Measurements from ENCODE around the gene ESRRA. TPM values are rescaled to one million over a fixed set of nuclear protein-coding genes. Genes with fewer than 3 reads are reported as not detected.

Gene ESRRA
- total and polyA plus RNA-seq, 2 of the 4 experiments (the other 2 are of a cell fraction), result 10.2 to 15.0 TPM

DNA sequence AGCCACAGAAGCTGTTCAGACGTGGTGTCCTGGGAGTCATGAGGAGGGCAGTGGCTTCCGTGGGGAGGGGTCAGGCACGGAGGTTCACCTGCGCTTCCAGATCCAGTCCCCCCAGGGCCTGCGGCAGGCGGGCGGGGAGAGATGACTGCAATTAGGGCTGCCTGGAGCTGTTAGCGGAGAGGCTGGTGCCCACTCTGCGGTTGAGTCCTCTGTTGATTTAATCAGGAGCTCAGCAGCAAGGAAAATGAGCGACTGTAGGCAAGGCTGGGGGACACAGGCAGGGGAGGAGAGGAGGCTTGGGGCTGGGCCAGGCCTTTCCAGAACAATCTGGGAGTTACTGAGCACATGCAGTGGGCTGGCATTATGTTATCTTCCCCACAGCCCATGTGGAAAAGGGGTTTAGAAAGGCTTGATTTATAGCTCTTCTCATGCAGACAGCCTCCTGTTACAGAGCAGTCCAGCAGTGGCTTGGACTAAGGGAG is 40.9 kb upstream of the ESRRA start (continued):
- TF ChIP-seq SMC3 (IDR thresholded peaks at IDR 0.05; ENCODE audit: low read depth, low read length), result no peak

DNA sequence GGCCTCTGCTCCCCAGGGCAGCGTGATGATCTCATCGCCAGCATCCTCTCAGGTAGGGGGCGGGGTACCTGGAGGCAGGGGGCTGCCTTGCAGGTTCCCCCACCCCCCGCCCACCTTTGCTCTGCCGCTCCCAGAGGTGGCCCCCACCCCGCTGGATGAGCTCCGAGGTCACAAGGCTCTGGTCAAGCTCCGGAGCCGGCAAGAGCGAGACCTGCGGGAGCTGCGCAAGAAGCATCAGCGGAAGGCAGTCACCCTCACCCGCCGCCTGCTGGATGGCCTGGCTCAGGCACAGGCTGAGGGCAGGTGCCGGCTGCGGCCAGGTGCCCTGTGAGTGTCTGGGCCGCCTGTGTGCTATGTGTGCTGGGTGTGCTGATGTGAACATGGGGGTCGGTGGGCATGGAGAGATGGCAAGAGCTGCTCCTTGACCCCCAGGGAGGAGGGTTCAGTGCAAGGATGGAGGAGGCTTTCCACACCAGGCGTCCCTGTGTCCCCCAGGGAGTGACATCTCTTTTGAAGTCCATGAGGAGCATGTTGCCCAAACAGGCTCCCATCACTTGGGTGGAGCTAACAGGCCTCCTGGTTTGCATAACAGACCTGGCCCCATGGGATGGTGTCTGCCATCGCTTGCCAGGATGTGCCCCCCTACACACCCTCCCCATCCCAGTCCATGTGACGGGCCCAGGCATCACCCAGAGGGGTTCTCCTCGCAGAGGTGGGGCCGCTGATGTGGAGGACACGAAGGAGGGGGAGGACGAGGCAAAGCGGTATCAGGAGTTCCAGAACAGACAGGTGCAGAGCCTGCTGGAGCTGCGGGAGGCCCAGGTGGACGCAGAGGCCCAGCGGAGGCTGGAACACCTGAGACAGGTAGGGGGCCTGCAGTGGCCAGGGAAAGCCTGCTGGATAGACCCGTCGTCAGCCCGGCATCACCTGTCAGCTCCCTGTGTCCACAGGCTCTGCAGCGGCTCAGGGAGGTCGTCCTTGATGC is 39.9 kb upstream of the ESRRA start:
- no peak overlapping the region for H3K23ac ChIP-seq (ENCODE audit: low read depth, low read length)
- H3K27me3 ChIP-seq (ENCODE audit: control insufficient read depth, insufficient read depth, low read length), result no peaks in the 10 kb centered on the region
- peaks cover 0 to 25% of the 10 kb centered on the region in 2 experiments; a peak in 2 of 4 replicates for H3K79me1 ChIP-seq (ENCODE audit: low read depth in 1 of 2, low read length in 2 of 2)
- no peak overlapping the region for H3K14ac ChIP-seq (replicated peaks; ENCODE audit: low read depth, low read length)
- H3K36me3 ChIP-seq (ENCODE audit: control insufficient read depth, insufficient read depth, low read length), result peaks cover 34% of the 10 kb centered on the region
- TF ChIP-seq BHLHE40 (IDR thresholded peaks at IDR 0.05; ENCODE audit: low read depth, low read length), result no peak
- no peak for TF ChIP-seq SMC3 (IDR thresholded peaks at IDR 0.05; ENCODE audit: low read depth, low read length)
- TF ChIP-seq, protein P1, sequence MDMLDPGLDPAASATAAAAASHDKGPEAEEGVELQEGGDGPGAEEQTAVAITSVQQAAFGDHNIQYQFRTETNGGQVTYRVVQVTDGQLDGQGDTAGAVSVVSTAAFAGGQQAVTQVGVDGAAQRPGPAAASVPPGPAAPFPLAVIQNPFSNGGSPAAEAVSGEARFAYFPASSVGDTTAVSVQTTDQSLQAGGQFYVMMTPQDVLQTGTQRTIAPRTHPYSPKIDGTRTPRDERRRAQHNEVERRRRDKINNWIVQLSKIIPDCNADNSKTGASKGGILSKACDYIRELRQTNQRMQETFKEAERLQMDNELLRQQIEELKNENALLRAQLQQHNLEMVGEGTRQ (IDR thresholded peaks at IDR 0.05; ENCODE audit: low read depth, low read length), result no peak
- no peak for TF ChIP-seq CHD1 (IDR thresholded peaks at IDR 0.05; ENCODE audit: low read depth, low read length)
- no peak for TF ChIP-seq RAD21 (IDR thresholded peaks at IDR 0.05; ENCODE audit: low read length)
- TF ChIP-seq RFX5 (IDR thresholded peaks at IDR 0.05; ENCODE audit: low read depth, low read length), result no peak
- no peak overlapping the region for H3K9ac ChIP-seq (ENCODE audit: low read depth, low read length)
- no peak overlapping the region for H4K91ac ChIP-seq (ENCODE audit: insufficient read depth, low read depth, low read length)
- H2BK15ac ChIP-seq (ENCODE audit: low read depth, low read length), result no peak overlapping the region
- no peak overlapping the region for H4K5ac ChIP-seq (ENCODE audit: low read depth, low read length)
- H3K27ac ChIP-seq (ENCODE audit: insufficient read depth, low read length), result no peak overlapping the region
- no peak overlapping the region for H3K18ac ChIP-seq (ENCODE audit: low read depth, low read length)
- ATAC-seq (ENCODE audit: low read depth) (no peak), DNase-seq (no peak)
- H2AFZ ChIP-seq (replicated peaks; ENCODE audit: low read length, poor library complexity), result no peak overlapping the region
- no peaks in the 10 kb centered on the region for H3K9me3 ChIP-seq (ENCODE audit: control insufficient read depth, insufficient read depth, low read length)
- intact Hi-C loops (cut with micrococcal nuclease) (no loop called here), dilution Hi-C loops (cut with HindIII; ENCODE audit: low sequenced_read_pairs, unreplicated experiment) (no loop called here), in situ Hi-C loops (cut with MboI; ENCODE audit: low sequenced_read_pairs) (no loop called here)
- H3K4me3 ChIP-seq (ENCODE audit: insufficient read depth, low read depth, low read length), result no peak overlapping the region
- no peak overlapping the region for H2BK20ac ChIP-seq (ENCODE audit: low read depth, low read length)
- H3K4ac ChIP-seq (ENCODE audit: low read depth, low read length), result no peak overlapping the region
- H3K4me2 ChIP-seq (ENCODE audit: low read depth, low read length), result no peak overlapping the region
- no TSS peak for BruUV-seq (replicated peaks)
- ChIA-PET CTCF (no interaction called here), POLR2A (ENCODE audit: unreplicated experiment) (no interaction called here)
- 0 out of 2 replicates have a peak, but pooled peaks cover 5% of the 10 kb centered on the region for H3K9me1 ChIP-seq (ENCODE audit: insufficient read depth, low read length)
- H4K8ac ChIP-seq (ENCODE audit: low read depth in 2 of 2, low read length in 2 of 2), result no peak overlapping the region
- H2BK5ac ChIP-seq (ENCODE audit: low read depth, low read length, poor library complexity, severe bottlenecking), result no peak overlapping the region
- peak overlapping the region; percentile 47 for H2AK9ac ChIP-seq (replicated peaks; ENCODE audit: low read depth, low read length, poor library complexity)
- no peak overlapping the region for H3K56ac ChIP-seq (ENCODE audit: extremely low read depth, insufficient read depth, low read length)
- no peaks in the 10 kb centered on the region; the same call in 1 of the 2 replicates for H4K20me1 ChIP-seq (ENCODE audit: insufficient read depth, low read length)
- 92% methylated on average over 14 of the region's 35 CpGs; no CpG with 5 or more reads in 1 of the 2 experiments for WGBS, 2 experiments (ENCODE audit: extremely low coverage in 2 of 2, insufficient read length in 1 of 2)
- peaks cover 16% of the 10 kb centered on the region for H3K4me1 ChIP-seq (ENCODE audit: control insufficient read depth, insufficient read depth, low read length)
- no peak overlapping the region for H2BK120ac ChIP-seq (ENCODE audit: low read depth, low read length)
- H2AK5ac ChIP-seq (ENCODE audit: low read depth, low read length), result no peak overlapping the region

Data from IMR-90 (cell line).